ENCODE data around the gene KRTAP5-9.
A peak's percentile ranks its signal among the peaks of the same experiment; 100 is the strongest.

The KRTAP5-9 gene

GRCh38 chr11:71501071-71501985 is 46.9 kb upstream of the KRTAP5-9 start:
- DNase-seq (ENCODE audit: low spot score): no peak
- Histone ChIP-seq H2BK12ac (ENCODE audit: low read length) (no peak overlapping the region), H3K9ac (ENCODE audit: low read depth, low read length, poor library complexity) (no peak overlapping the region), H3K27ac (replicated peaks; ENCODE audit: low read length) (no peak overlapping the region), H2AFZ (ENCODE audit: low read length) (no peak overlapping the region), H3K4me3 (ENCODE audit: low read length in 2 of 2) (no peak overlapping the region), H4K91ac (ENCODE audit: low read depth, low read length, poor library complexity) (no peak overlapping the region), H2BK5ac (ENCODE audit: low read length) (no peak overlapping the region), H3K4me1 (ENCODE audit: control insufficient read depth in 2 of 2, insufficient read depth in 1 of 2, low read depth in 1 of 2, low read length in 2 of 2) (peaks cover 9 to 11% of the 10 kb centered on the region in 2 donors), H3K18ac (ENCODE audit: low read length) (no peak overlapping the region), H2BK120ac (ENCODE audit: low read depth, low read length) (no peak overlapping the region), H3K14ac (ENCODE audit: low read length) (no peak overlapping the region), H3K23ac (ENCODE audit: low read depth, low read length, poor library complexity) (no peak overlapping the region), H2BK15ac (ENCODE audit: low read length) (no peak overlapping the region), H3K36me3 (replicated peaks in 1 of 2; ENCODE audit: control insufficient read depth in 2 of 2, insufficient read depth in 2 of 2, low read length in 2 of 2) (peaks cover 7 to 37% of the 10 kb centered on the region in 2 donors), H3K9me3 (replicated peaks in 1 of 2; ENCODE audit: control insufficient read depth in 2 of 2, insufficient read depth in 1 of 2, low read depth in 1 of 2, low read length in 2 of 2) (peaks cover 0 to 8% of the 10 kb centered on the region in 2 donors), H3K4ac (ENCODE audit: low read length) (peak overlapping the region; percentile 10), H3K4me2 (ENCODE audit: insufficient read depth, low read length, poor library complexity, severe bottlenecking) (no peak overlapping the region), H3K27me3 (ENCODE audit: control insufficient read depth in 3 of 3, insufficient read depth in 3 of 3, low read depth in 1 of 3, low read length in 3 of 3) (no peaks in the 10 kb centered on the region), H2AK5ac (ENCODE audit: low read depth, low read length) (no peak overlapping the region), H4K8ac (ENCODE audit: low read depth, low read length) (no peak overlapping the region), H3K79me1 (ENCODE audit: low read depth, low read length) (no peaks in the 10 kb centered on the region)
- WGBS, 2 donors (ENCODE audit: extremely low coverage in 2 of 2, insufficient read length in 2 of 2, insufficient replicate concordance in 1 of 2): no CpG with 5 or more reads among the region's 30 CpGs

GRCh38 chr11:71502026-71502425 is 46.2 kb upstream of the KRTAP5-9 start:
- Histone ChIP-seq H3K27me3 (ENCODE audit: control insufficient read depth in 3 of 3, insufficient read depth in 3 of 3, low read depth in 1 of 3, low read length in 3 of 3) (no peaks in the 10 kb centered on the region), H3K23ac (ENCODE audit: low read depth, low read length, poor library complexity) (no peak overlapping the region), H3K4me1 (ENCODE audit: control insufficient read depth in 2 of 2, insufficient read depth in 1 of 2, low read depth in 1 of 2, low read length in 2 of 2) (peaks cover 9 to 11% of the 10 kb centered on the region in 2 donors), H3K4ac (ENCODE audit: low read length) (no peak overlapping the region), H3K79me1 (ENCODE audit: low read depth, low read length) (no peaks in the 10 kb centered on the region), H4K8ac (ENCODE audit: low read depth, low read length) (no peak overlapping the region), H2BK120ac (ENCODE audit: low read depth, low read length) (no peak overlapping the region), H3K18ac (ENCODE audit: low read length) (no peak overlapping the region), H2AK5ac (ENCODE audit: low read depth, low read length) (no peak overlapping the region), H3K4me3 (ENCODE audit: low read length in 2 of 2) (no peak overlapping the region), H2BK15ac (ENCODE audit: low read length) (no peak overlapping the region), H3K9ac (ENCODE audit: low read depth, low read length, poor library complexity) (no peak overlapping the region), H2BK5ac (ENCODE audit: low read length) (no peak overlapping the region), H3K36me3 (replicated peaks in 1 of 2; ENCODE audit: control insufficient read depth in 2 of 2, insufficient read depth in 2 of 2, low read length in 2 of 2) (peaks cover 7 to 30% of the 10 kb centered on the region in 2 donors), H3K14ac (ENCODE audit: low read length) (no peak overlapping the region), H2AFZ (ENCODE audit: low read length) (no peak overlapping the region), H3K4me2 (ENCODE audit: insufficient read depth, low read length, poor library complexity, severe bottlenecking) (no peak overlapping the region), H2BK12ac (ENCODE audit: low read length) (no peak overlapping the region), H3K27ac (replicated peaks; ENCODE audit: low read length) (no peak overlapping the region), H3K9me3 (replicated peaks in 1 of 2; ENCODE audit: control insufficient read depth in 2 of 2, insufficient read depth in 1 of 2, low read depth in 1 of 2, low read length in 2 of 2) (peaks cover 0 to 12% of the 10 kb centered on the region in 2 donors), H4K91ac (ENCODE audit: low read depth, low read length, poor library complexity) (no peak overlapping the region)
- no peak for DNase-seq (ENCODE audit: low spot score)
- no CpG with 5 or more reads among the region's 10 CpGs for WGBS, 2 donors (ENCODE audit: extremely low coverage in 2 of 2, insufficient read length in 2 of 2, insufficient replicate concordance in 1 of 2)

DNA sequence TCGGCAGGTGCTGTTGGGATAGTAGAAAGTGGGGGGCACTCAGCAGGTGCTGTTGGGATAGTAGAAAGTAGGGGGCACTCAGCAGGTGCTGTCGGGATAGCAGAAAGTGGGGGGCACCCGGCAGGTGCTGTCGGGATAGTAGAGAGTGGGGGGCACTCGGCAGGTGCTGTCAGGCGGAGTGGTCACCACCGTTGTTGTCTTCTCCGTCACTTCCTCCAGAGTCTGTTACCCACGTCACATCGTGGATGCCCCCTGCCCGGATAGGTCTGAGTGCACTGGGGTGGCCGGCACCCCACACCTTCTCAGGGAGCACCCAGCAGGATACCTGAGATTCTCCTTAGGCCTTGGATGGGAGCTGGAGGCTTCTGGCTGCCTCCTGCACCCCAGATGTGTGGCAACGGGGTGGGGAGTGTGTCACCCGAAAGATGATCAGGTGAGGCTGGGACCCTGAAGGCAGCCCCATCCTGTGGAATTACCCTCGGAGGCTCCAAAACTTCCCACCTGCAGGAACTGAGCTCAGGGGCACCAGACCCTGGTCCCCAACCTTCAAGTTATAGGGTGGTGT is 45.3 kb upstream of the KRTAP5-9 start:
- Histone ChIP-seq H3K4me3 (ENCODE audit: low read length in 2 of 2) (no peak overlapping the region), H3K4me2 (ENCODE audit: insufficient read depth, low read length, poor library complexity, severe bottlenecking) (no peak overlapping the region), H3K4ac (ENCODE audit: low read length) (no peak overlapping the region), H2BK15ac (ENCODE audit: low read length) (no peak overlapping the region), H3K27ac (replicated peaks; ENCODE audit: low read length) (no peak overlapping the region), H2AK5ac (ENCODE audit: low read depth, low read length) (no peak overlapping the region), H2BK5ac (ENCODE audit: low read length) (no peak overlapping the region), H3K18ac (ENCODE audit: low read length) (no peak overlapping the region), H4K8ac (ENCODE audit: low read depth, low read length) (no peak overlapping the region), H3K27me3 (ENCODE audit: control insufficient read depth in 3 of 3, insufficient read depth in 3 of 3, low read depth in 1 of 3, low read length in 3 of 3) (no peaks in the 10 kb centered on the region), H2BK12ac (ENCODE audit: low read length) (no peak overlapping the region), H3K9me3 (replicated peaks in 1 of 2; ENCODE audit: control insufficient read depth in 2 of 2, insufficient read depth in 1 of 2, low read depth in 1 of 2, low read length in 2 of 2) (peaks cover 1 to 15% of the 10 kb centered on the region in 2 donors), H3K14ac (ENCODE audit: low read length) (no peak overlapping the region), H4K91ac (ENCODE audit: low read depth, low read length, poor library complexity) (no peak overlapping the region), H3K36me3 (replicated peaks in 1 of 2; ENCODE audit: control insufficient read depth in 2 of 2, insufficient read depth in 2 of 2, low read length in 2 of 2) (peaks cover 7 to 22% of the 10 kb centered on the region in 2 donors), H3K23ac (ENCODE audit: low read depth, low read length, poor library complexity) (no peak overlapping the region), H2BK120ac (ENCODE audit: low read depth, low read length) (no peak overlapping the region), H3K4me1 (ENCODE audit: control insufficient read depth in 2 of 2, insufficient read depth in 1 of 2, low read depth in 1 of 2, low read length in 2 of 2) (peaks cover 9 to 11% of the 10 kb centered on the region in 2 donors), H3K9ac (ENCODE audit: low read depth, low read length, poor library complexity) (no peak overlapping the region), H3K79me1 (ENCODE audit: low read depth, low read length) (peaks cover 2% of the 10 kb centered on the region), H2AFZ (ENCODE audit: low read length) (no peak overlapping the region)
- DNase-seq (ENCODE audit: low spot score): no peak
- no CpG with 5 or more reads among the region's 15 CpGs for WGBS, 2 donors (ENCODE audit: extremely low coverage in 2 of 2, insufficient read length in 2 of 2, insufficient replicate concordance in 1 of 2)

GRCh38 chr11:71504531-71504930 is 43.7 kb upstream of the KRTAP5-9 start:
- Histone ChIP-seq H3K4me2 (ENCODE audit: insufficient read depth, low read length, poor library complexity, severe bottlenecking) (no peak overlapping the region), H4K8ac (ENCODE audit: low read depth, low read length) (no peak overlapping the region), H3K9ac (ENCODE audit: low read depth, low read length, poor library complexity) (no peak overlapping the region), H3K4me1 (ENCODE audit: control insufficient read depth in 2 of 2, insufficient read depth in 1 of 2, low read depth in 1 of 2, low read length in 2 of 2) (peaks cover 9 to 11% of the 10 kb centered on the region in 2 donors), H3K18ac (ENCODE audit: low read length) (peak overlapping the region; percentile 53), H3K4ac (ENCODE audit: low read length) (peak overlapping the region; percentile 67), H2AK5ac (ENCODE audit: low read depth, low read length) (no peak overlapping the region), H3K27me3 (ENCODE audit: control insufficient read depth in 3 of 3, insufficient read depth in 3 of 3, low read depth in 1 of 3, low read length in 3 of 3) (no peaks in the 10 kb centered on the region), H2BK120ac (ENCODE audit: low read depth, low read length) (no peak overlapping the region), H2AFZ (ENCODE audit: low read length) (no peak overlapping the region), H4K91ac (ENCODE audit: low read depth, low read length, poor library complexity) (no peak overlapping the region), H3K23ac (ENCODE audit: low read depth, low read length, poor library complexity) (no peak overlapping the region), H3K36me3 (replicated peaks in 1 of 2; ENCODE audit: control insufficient read depth in 2 of 2, insufficient read depth in 2 of 2, low read length in 2 of 2) (peaks cover 0 to 6% of the 10 kb centered on the region in 2 donors), H3K79me1 (ENCODE audit: low read depth, low read length) (peaks cover 2% of the 10 kb centered on the region), H3K27ac (replicated peaks; ENCODE audit: low read length) (no peak overlapping the region), H2BK12ac (ENCODE audit: low read length) (no peak overlapping the region), H2BK5ac (ENCODE audit: low read length) (no peak overlapping the region), H3K4me3 (ENCODE audit: low read length in 2 of 2) (no peak overlapping the region), H3K14ac (ENCODE audit: low read length) (no peak overlapping the region), H3K9me3 (replicated peaks in 1 of 2; ENCODE audit: control insufficient read depth in 2 of 2, insufficient read depth in 1 of 2, low read depth in 1 of 2, low read length in 2 of 2) (peaks cover 3 to 15% of the 10 kb centered on the region in 2 donors), H2BK15ac (ENCODE audit: low read length) (no peak overlapping the region)
- WGBS, 2 donors (ENCODE audit: extremely low coverage in 2 of 2, insufficient read length in 2 of 2, insufficient replicate concordance in 1 of 2): no CpG with 5 or more reads among the region's 10 CpGs
- peak; percentile 29 for DNase-seq (ENCODE audit: low spot score)
